ENCODE data around the gene TMA16.

- TF ChIP-seq POLR2AphosphoS5 (IDR thresholded peaks at IDR 0.05) (no peak), CTCF (IDR thresholded peaks at IDR 0.05) (no peak), POLR2A (IDR thresholded peaks at IDR 0.05) (no peak)
These were observed 24.1 kb upstream of the TMA16 start for GRCh38 chr4:163470391-163470790.
